DMS 273 treated with DMSO at 0.1 percent for 48 hours (cell line): ENCODE measurements around the gene POU3F3.

Experiments used
- DNase-seq: peaks from one replicate; lab custom pipeline; 2025; lab: John Stamatoyannopoulos, UW

POU3F3 gene

DNA sequence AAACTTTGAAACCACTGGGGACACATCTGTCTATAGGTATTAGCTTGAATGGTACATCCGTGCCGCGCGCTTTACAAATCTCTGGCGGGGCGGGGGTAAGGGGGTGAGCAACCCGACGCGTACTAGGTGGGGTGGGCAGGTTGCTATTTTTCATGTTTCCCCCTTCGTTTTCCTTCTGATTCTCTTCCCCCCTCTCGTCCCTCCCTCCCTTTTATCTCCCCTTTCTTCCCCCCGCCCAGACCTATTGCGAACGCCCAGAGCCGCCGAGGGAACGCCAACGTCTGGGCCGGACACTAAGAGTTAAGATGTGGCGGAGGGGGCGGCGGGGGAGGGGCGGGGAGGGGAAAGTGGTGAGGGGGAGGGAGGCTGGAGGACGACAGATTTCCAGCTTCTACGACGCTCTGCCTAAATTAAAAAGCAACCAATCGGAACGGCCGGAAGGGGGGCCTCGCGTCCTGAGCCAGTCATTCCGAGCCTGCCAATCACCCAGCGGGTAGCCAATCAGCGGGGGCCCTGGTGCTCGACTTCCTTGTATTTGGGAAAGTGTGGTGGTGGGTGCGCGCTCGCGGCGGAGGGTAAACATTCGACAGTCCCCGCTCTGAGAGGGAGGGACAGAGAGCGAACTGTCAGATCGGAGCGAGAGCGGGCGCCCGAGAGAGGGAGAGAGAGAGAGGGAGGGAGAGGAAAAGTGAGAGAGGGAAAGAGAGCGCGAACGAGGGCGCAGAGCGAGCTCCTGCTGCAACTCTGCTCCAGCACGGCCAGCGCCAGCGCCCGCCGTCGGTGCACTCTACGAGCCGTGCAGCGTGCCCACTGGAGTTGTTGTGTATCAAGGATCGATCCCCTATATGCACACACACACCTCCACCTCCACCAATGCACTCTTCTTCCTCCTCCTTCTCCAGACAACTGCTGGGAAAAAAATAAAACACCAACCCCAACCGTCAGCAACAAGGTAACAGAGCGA lies at the start of gene POU3F3:
Gene POU3F3, plus strand, starts transcription at position 582 of the 964 bp plus-strand sequence. CDS start 1,396 bp downstream, outside the sequence.
- peak; percentile 98 for DNase-seq

DNA sequence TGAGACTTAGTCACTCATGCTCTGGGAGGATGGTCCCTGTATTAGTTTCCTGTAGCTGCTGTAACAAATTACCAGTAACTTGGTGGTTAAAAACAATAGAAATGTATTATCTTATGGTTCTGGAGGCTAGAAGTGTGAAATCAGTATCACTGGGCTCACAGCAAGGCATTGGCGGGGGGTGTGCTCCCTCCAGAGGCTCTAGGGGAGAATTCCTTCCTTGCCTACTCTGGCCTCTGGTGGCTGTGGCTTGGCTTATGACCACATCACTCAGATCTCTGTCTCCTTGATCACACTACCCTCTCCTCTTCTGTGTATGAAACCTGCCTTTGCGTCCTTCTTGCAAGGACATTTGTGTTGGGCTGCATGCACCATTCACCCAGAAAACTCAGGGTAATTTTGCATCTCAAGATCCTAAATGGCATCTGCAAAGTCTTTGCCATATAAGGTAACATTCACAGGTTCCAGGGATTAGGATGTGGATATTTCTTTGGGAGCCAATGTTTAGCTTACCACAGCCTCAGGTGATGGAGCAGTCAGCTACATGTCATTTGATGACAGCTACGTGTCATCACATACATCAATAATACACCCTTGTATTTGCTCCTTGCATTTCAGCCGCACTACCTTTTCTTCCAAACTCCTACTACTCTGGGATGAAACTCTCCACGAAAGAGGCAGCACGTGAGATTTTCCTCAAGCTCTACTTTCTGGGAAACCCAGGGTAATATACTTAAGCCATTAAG lies 49.6 kb upstream of the POU3F3 start:
- DNase-seq: no peak

DNA sequence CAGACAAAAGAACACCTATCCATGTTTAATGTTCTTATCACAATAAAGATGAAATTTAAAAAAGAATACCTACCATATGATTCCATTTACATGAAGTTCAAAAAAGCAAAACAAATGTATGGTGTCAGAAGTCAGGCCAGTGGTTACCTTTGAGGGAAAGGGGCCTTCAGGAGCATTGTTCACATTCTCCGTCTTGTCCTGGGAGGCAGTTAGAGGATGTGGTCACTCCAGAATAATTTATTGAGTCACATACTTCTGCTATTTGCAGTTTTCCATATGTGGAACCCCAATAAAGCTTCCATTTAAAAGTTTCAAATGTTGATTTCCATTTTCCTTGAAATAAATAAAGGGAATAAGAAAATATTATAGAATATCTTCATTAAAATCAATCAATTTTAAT lies 41.6 kb upstream of the POU3F3 start:
- DNase-seq: no peak

GRCh38 chr2:104816143-104816542 lies 37.8 kb upstream of the POU3F3 start:
- DNase-seq: no peak

DNA sequence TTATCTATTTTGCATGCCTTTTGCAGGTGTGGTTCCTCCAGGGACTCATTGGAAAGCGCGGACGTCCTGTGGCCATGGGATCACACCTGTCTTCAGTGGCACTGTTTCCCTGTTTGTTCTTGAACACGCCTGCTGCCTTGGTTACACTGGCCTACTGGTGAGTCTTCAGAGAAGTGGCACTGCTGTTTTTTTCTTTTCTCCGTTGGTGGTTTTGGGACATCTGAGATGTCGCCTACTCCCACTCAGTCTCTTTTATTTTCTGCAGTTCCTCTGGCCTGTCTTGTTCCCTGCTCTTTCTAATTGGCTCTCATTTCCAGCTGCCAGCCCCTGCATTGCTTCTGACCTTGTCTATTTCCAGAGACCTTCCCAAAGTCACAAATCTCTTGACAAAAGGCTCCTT lies 35.7 kb upstream of the POU3F3 start:
- DNase-seq: no peak

- no peak for DNase-seq
These were observed 33.8 kb upstream of the POU3F3 start for GRCh38 chr2:104820126-104820525.

- DNase-seq: no peak
These were observed 28.6 kb upstream of the POU3F3 start for GRCh38 chr2:104825124-104825865.

DNA sequence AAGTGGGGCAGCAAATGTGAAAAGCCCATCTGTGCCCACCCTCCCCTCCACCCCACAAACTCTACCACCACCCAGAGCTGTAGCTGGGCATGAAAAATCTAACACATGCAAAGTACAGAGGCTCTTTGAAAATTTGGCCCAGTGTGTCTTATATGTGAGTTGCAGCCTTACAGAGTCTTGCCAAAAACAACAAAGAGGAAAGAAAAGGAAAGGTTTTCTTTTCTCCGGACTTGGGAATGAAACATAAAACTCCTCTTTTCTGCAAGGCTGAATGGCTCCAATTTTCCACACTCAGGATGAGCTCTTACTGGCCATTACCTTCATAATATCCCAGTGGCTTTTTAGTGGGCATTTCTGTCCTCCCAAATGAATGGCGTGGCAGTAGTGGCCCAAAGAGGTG lies 27.9 kb upstream of the POU3F3 start:
- DNase-seq: no peak

GRCh38 chr2:104831742-104832141 lies 22.2 kb upstream of the POU3F3 start:
- DNase-seq: no peak

DNA sequence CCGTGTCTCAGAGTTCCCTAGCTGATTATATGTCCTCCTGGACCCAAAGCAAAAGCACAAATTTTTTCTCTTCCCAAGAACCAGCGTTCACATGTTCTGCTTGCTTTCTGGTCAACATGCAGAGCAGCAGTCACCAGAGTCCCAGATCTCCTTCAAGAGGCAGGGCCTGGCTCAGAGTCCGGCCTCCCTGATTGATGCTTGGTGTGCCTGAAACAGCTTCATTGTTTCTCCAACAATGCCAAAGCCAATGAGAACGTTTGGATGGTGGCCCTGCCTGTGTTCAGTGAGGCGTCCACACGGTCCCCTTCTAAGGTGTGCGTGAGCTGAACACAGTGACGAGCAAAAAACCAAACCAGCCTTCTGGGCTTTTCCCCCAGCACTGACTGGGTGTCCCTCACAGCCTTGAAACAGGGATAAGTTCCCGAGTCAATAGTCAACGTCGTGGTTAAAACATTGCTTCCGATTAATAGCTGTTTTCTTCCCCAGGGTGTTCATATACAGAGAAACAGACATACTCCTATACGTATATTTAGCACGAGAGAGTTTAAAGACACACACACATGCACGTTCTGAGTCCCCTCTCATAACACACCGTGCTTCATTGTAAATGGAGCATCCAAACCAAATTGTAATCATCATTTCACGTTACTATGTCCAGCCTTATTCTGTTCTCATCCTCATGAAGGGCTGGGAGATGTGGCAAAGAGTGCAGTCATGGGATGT lies 19.3 kb upstream of the POU3F3 start:
- no peak for DNase-seq

DNA sequence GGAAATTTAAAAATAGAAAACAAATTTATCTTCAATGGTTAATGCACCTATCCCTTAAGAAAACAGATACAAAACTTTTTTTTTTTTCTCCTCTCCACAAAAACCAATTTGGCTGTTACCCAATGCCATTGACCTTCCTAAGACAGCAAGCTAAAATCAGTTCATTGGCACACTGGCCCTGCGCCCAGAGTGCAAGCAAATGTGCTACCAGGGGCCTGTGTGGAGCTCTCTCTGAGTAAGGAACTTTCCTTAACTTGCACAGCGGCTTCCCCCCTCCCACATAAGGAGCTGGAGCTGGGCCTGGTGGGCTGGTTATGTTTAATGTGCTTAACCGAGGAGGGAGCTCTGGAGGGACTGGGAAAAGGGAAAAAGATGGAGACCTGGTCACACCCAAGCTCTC lies 17.6 kb upstream of the POU3F3 start:
- DNase-seq: no peak

DNA sequence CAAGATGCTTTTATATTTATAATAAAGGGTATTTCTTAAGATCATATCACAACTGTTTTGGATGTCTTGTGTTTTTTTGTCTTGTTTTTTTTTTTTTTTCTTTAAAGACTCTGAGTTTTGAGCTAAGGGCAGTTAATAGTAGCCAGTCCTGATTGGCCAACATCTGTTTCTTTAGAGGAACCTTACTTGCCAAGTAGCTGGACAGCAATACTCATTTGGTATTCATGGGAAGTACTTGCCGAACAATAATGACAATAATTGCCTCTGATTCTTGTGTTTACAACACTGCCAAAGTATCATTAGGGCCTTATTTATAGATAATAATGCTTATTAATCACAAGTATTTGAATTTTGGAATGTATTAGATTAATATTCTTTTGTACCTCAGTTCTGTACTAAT lies 17.1 kb upstream of the POU3F3 start:
- DNase-seq: no peak

- no peak for DNase-seq
These were observed 13.8 kb upstream of the POU3F3 start for GRCh38 chr2:104840156-104840555.

GRCh38 chr2:104840893-104841585 lies 12.9 kb upstream of the POU3F3 start:
- DNase-seq: no peak

- no peak for DNase-seq
These were observed 12.2 kb upstream of the POU3F3 start for GRCh38 chr2:104841744-104842143.

DNA sequence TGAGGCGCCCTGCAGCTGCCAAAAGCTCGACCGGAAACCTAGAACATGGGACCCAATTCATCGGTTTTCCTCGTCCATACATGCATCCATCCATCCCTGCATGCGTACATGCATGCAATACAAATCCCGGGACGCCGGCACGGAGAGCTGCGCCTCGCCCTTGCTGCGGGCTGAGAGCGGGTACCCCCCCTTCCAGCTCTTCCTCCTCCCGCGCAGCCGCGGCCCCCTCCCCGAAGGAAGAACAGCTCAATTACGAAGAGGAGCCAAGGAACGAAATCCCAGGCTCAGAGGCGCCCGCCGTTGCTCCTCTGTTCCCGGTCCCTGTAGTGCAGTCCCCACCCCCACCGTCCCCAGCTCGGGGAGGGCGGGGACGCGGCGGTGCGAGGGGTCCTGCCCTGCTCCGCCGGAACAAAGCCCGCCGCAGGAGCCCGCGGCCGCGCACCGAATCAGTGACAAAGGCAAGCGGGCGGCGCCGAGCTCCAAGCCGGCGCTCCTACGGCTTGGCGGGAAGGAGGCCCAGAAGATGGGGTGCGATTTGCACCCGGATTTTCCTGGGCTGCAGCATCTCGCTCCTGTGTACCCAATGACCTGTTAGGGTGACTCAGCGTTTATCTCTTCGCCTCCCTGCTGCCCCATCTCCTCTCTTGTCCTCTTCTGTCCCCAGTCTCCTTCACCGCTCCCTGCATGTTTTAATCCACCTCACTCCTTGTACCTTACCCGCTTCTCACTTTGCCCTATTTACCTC lies 8.9 kb upstream of the POU3F3 start:
- no peak for DNase-seq

- DNase-seq: no peak
These were observed 8.4 kb upstream of the POU3F3 start for GRCh38 chr2:104845552-104845931.

DNA sequence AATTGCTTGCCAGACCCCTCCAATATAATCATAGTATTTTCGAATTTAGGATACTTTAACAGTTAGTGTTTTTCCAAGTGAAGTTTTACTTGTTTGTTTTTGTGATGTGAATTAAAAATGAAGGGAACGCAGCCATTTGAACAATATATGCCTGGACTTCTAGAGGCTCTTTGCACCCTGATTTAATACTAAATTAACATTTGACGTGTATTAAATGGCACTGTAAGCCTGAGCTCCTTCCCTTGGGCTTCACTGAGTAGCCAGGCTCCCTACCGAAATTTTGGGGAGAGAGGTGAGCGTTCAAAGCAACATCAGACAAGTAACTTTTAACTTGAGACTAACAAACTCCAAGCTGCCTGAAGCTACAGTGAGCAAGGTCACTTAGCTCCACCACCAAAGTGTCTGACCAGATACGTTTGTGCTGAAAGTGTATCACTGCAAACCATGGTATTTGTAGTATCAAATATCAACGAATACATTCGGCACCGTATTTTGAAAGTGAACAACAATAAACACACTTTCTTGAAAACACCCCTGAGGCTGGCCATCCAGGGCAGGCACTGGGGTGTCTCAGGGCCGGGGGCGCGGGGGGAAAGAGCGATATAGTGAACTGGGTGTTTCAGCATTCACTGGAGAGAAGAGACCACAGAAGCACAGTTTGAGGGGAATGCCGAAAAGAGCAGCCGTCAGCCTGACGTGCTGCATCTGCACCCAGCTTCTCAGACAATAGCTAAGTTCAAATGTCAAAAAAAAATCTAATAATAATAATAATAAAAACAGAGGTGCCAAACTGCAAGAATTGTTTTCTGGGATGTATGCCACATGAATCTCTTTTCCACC lies 7.7 kb upstream of the POU3F3 start:
- no peak for DNase-seq

- no peak for DNase-seq
These were observed 6.9 kb upstream of the POU3F3 start for GRCh38 chr2:104846786-104847585.
